Activated CD8-positive, alpha-beta T cell treated with anti-CD3 and anti-CD28 coated beads for 36 hours (primary cell): Measurements from ENCODE around the gene FAM151A. TPM values are rescaled to one million over a fixed set of nuclear protein-coding genes. Genes with fewer than 3 reads are reported as not detected.

Source experiments
- ATAC-seq: fragments of 200-7000 bp; cut with Tn5 transposase; one replicate; pipeline ENCODE4 v1.10.0; 2021; ENCODE audit warnings: mild to moderate bottlenecking, moderate library complexity
- CTCF ChIA-PET: fragments of 350-600 bp; sonication (Branson Sonifier 250); formaldehyde crosslinking; loops from one replicate; lab custom pipeline; 2021; ENCODE audit warnings: antibody characterized with exemption; lab: Charles Lee
- POLR2A ChIA-PET: fragments of 350-600 bp; sonication (Branson Sonifier 250); formaldehyde crosslinking; loops from one replicate; lab custom pipeline; 2021; ENCODE audit warnings: antibody characterized with exemption; lab: Charles Lee
- DNase-seq: peaks from one replicate; pipeline ENCODE4 v3.0.0-alpha.2; 2020
- H3K27ac Mint-ChIP-seq: one replicate; pipeline ENCODE4 v1.8.0; 2021; ENCODE audit warnings: mild to moderate bottlenecking, mixed read lengths
- H3K27me3 Mint-ChIP-seq: one replicate; pipeline ENCODE4 v1.8.0; 2021; ENCODE audit warnings: mixed read lengths
- H3K36me3 Mint-ChIP-seq: one replicate; pipeline ENCODE4 v1.8.0; 2021; ENCODE audit warnings: low read depth, mixed read lengths
- H3K4me1 Mint-ChIP-seq: one replicate; pipeline ENCODE4 v1.8.0; 2021; ENCODE audit warnings: low read depth, mixed read lengths
- H3K4me3 Mint-ChIP-seq: one replicate; pipeline ENCODE4 v1.8.0; 2021; ENCODE audit warnings: mild to moderate bottlenecking, moderate library complexity, mixed read lengths
- H3K9me3 Mint-ChIP-seq: one replicate; pipeline ENCODE4 v1.8.0; 2021; ENCODE audit warnings: mixed read lengths
- intact Hi-C: fragments of 100-400 bp; cut with micrococcal nuclease; formaldehyde crosslinking; loops from one replicate; pipeline ENCODE4 v1.10.0; 2022
- total RNA-seq, 2 experiments: library from RNA; stranded (reverse); gene quantifications; one replicate each; pipeline ENCODE4 v1.2.3, GENCODE V29; 2021
- TF ChIP-seq, protein P1 (sequence below): fragments of 200-600 bp; IDR thresholded peaks from one replicate; pipeline ENCODE4 v1.8.0; 2022; ENCODE audit warnings: antibody characterized with exemption, mild to moderate bottlenecking

FAM151A gene
- total RNA-seq, 2 experiments from 2014 or later, result not detected

DNA sequence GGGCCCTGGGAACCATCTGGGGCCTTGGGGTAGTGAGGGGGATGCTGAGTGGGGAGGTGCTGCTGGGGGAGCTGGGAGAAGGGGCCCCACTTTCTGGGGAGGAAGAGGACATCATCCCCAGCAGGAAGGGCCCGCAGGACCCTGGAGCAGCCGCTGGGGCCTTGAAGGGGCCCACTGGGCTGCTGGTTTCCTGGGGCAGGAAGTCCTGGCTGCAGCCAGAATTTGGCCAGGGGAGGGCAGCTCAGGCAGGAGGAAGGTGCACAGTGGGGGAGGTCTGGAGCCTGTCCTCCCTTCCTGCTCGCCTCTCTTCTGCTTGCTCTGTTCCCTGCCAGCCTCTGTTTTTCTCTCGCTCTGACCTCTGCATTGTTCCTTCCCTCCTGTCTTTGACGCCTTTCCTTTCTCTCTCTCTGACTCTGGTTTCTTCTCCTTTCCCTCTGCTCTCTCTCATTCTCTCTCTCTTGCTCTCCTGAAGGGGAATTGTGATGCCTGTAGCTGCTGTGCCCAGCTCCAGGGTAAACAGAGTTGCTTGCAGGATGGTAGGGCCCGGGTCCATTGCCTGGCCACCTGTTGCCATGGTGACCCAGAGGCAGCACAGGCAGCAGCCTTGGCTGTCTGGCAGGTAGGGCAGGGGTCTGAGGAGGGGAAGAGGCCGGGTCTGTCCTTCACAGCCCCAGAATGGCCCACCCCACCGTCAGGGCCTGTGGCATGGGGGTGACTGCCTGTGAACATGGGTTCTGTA lies 51.4 kb downstream of the FAM151A start:
- Mint-ChIP-seq H3K4me3 (no peak overlapping the region), H3K4me1 (no peaks in the 10 kb centered on the region), H3K9me3 (no peaks in the 10 kb centered on the region), H3K27me3 (no peaks in the 10 kb centered on the region), H3K27ac (no peak overlapping the region), H3K36me3 (no peaks in the 10 kb centered on the region)
- ChIA-PET POLR2A (interaction anchor here (0.7 kb wide), 1 partner anchor 371 kb away, joined by 3 read pairs; no protein-coding TSS in a partner anchor), CTCF (no interaction called here)
- ATAC-seq, result no peak
- intact Hi-C loops, result no loop called here
- DNase-seq, result no peak
- TF ChIP-seq, protein P1, sequence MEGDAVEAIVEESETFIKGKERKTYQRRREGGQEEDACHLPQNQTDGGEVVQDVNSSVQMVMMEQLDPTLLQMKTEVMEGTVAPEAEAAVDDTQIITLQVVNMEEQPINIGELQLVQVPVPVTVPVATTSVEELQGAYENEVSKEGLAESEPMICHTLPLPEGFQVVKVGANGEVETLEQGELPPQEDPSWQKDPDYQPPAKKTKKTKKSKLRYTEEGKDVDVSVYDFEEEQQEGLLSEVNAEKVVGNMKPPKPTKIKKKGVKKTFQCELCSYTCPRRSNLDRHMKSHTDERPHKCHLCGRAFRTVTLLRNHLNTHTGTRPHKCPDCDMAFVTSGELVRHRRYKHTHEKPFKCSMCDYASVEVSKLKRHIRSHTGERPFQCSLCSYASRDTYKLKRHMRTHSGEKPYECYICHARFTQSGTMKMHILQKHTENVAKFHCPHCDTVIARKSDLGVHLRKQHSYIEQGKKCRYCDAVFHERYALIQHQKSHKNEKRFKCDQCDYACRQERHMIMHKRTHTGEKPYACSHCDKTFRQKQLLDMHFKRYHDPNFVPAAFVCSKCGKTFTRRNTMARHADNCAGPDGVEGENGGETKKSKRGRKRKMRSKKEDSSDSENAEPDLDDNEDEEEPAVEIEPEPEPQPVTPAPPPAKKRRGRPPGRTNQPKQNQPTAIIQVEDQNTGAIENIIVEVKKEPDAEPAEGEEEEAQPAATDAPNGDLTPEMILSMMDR, result no peak

DNA sequence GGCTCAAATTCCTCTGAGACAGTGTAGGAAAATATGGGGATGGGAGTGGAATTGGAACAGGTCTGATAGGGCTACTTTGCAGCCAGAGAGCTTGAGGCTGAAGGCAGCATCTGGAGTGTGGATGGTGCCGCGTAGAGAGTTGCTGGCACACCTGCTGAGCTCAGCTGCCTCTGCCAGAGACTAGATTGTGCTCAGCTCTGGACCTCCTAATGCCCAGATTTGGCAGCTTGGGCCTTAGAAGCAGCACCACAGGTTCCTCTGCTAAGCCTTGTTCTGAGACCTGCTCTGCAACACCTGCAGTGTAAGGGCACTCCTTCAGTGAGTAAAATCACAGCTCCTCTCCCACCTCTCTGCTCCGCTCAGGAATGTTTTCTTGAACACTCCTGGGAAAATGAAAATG lies 52.0 kb downstream of the FAM151A start:
- CTCF ChIA-PET, result no interaction called here
- Mint-ChIP-seq H3K27ac (no peak overlapping the region), H3K9me3 (no peaks in the 10 kb centered on the region), H3K4me3 (no peak overlapping the region), H3K36me3 (no peaks in the 10 kb centered on the region), H3K4me1 (no peaks in the 10 kb centered on the region), H3K27me3 (no peaks in the 10 kb centered on the region)
- DNase-seq (no peak), ATAC-seq (no peak)
- TF ChIP-seq, protein P1, result no peak
- intact Hi-C loops, result no loop called here
- POLR2A ChIA-PET, result no interaction called here

DNA sequence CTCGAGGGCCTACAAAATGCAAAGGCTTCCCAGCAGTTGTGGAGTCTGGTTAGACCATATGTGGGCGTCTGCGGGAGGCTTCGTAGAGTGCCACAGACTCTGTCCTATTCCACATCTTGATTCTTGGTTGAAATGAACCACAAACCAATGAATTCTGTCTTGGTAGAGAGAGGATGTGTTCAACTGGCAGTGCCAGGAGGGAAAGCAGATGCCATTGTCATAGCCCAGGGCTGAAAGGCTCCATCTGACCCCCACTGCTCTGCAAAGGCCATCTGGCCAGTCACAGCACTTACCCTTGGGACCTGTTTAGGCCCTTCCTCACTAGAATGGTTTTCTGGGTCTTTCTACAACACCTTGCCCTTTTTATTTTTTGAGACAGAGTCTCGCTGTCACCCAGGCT lies 53.2 kb downstream of the FAM151A start:
- H3K4me3 Mint-ChIP-seq, result no peak overlapping the region
- TF ChIP-seq, protein P1, result no peak
- H3K9me3 Mint-ChIP-seq, result no peaks in the 10 kb centered on the region
- no peak for ATAC-seq
- H3K27ac Mint-ChIP-seq, result no peak overlapping the region
- POLR2A ChIA-PET, result no interaction called here
- no peak for DNase-seq
- intact Hi-C loops, result no loop called here
- CTCF ChIA-PET, result no interaction called here
- H3K36me3 Mint-ChIP-seq, result no peaks in the 10 kb centered on the region
- H3K27me3 Mint-ChIP-seq, result no peaks in the 10 kb centered on the region
- no peaks in the 10 kb centered on the region for H3K4me1 Mint-ChIP-seq

DNA sequence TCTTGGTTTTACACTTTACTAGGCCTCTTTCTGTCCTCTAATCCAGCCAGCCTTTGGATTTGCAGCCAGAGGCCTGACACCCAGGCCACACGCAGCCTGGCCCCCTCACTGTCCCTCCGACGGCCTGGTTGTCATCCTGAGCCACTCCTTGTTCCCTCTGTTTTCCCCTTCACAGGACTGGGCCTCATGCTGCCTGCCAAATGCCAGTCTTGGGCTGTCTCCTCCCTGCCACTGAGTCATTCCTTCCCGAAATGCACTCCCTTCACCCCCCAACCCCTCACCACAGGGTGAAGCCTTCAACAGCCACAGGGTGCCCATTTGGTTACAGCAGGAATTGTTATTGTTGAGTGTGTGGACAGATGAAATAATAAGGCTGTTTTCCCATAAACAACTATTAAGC lies 54.0 kb downstream of the FAM151A start:
- H3K4me3 Mint-ChIP-seq, result no peak overlapping the region
- DNase-seq (no peak), ATAC-seq (no peak)
- intact Hi-C loops, result no loop called here
- H3K36me3 Mint-ChIP-seq, result no peaks in the 10 kb centered on the region
- POLR2A ChIA-PET, result no interaction called here
- CTCF ChIA-PET, result no interaction called here
- H3K9me3 Mint-ChIP-seq, result no peaks in the 10 kb centered on the region
- H3K27ac Mint-ChIP-seq, result no peak overlapping the region
- no peaks in the 10 kb centered on the region for H3K4me1 Mint-ChIP-seq
- no peaks in the 10 kb centered on the region for H3K27me3 Mint-ChIP-seq
- TF ChIP-seq, protein P1, result no peak

DNA sequence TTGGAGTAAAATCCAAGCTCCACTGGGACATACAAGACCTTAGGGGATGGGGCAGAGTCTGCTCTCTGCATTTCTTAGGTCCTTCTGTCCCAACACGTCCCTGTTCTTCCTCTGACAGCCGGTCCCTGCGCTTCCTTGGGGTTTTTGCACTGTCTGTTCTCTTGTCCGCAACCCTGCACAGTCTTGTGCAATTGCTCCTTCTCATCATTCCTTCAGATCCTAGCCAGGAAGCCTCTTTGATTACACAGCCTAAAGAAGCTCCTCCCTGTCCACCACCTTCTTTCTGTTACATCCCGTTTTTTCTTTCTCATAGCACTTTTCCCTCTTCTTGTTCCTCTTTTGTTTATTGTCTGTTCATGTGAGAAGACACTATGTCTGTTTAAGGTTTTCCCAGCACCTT lies 55.4 kb downstream of the FAM151A start:
- Mint-ChIP-seq H3K9me3 (no peaks in the 10 kb centered on the region), H3K4me1 (no peaks in the 10 kb centered on the region), H3K27ac (no peak overlapping the region), H3K36me3 (no peaks in the 10 kb centered on the region), H3K4me3 (no peak overlapping the region), H3K27me3 (no peaks in the 10 kb centered on the region)
- ATAC-seq, result no peak
- ChIA-PET POLR2A (interaction anchor here (0.6 kb wide), 1 partner anchor 150 kb away, joined by 3 read pairs; no protein-coding TSS in a partner anchor), CTCF (no interaction called here)
- intact Hi-C loops, result no loop called here
- TF ChIP-seq, protein P1, result no peak
- DNase-seq, result no peak
